ENCODE results near the gene LMO1.

Gene LMO1

GRCh38 chr11:8234910-8235309 is 28.8 kb downstream of the LMO1 start:
- Histone ChIP-seq H3K36me3 (ENCODE audit: control insufficient read depth, insufficient read depth, low read length) (no peaks in the 10 kb centered on the region), H3K4me1 (ENCODE audit: control insufficient read depth, insufficient read depth, low read length, poor library complexity, severe bottlenecking) (no peaks in the 10 kb centered on the region), H3K27ac (ENCODE audit: insufficient read depth, low read length, poor library complexity, severe bottlenecking) (no peak overlapping the region), H3K4me3 (ENCODE audit: insufficient read depth, low read depth, low read length, poor library complexity, severe bottlenecking) (no peak overlapping the region), H3K27me3 (replicated peaks; ENCODE audit: control insufficient read depth, insufficient read depth, low read length, poor library complexity, severe bottlenecking) (no peaks in the 10 kb centered on the region), H3K9me3 (ENCODE audit: control insufficient read depth, low read length) (no peaks in the 10 kb centered on the region)
- no peak for DNase-seq

GRCh38 chr11:8234425-8234821 is 29.3 kb downstream of the LMO1 start:
- no peak for DNase-seq
- H3K4me3 ChIP-seq (ENCODE audit: insufficient read depth, low read depth, low read length, poor library complexity, severe bottlenecking) = no peak overlapping the region
- no peaks in the 10 kb centered on the region for H3K27me3 ChIP-seq (replicated peaks; ENCODE audit: control insufficient read depth, insufficient read depth, low read length, poor library complexity, severe bottlenecking)
- H3K36me3 ChIP-seq (ENCODE audit: control insufficient read depth, insufficient read depth, low read length) = no peaks in the 10 kb centered on the region
- H3K4me1 ChIP-seq (ENCODE audit: control insufficient read depth, insufficient read depth, low read length, poor library complexity, severe bottlenecking) = no peaks in the 10 kb centered on the region
- H3K27ac ChIP-seq (ENCODE audit: insufficient read depth, low read length, poor library complexity, severe bottlenecking) = no peak overlapping the region
- H3K9me3 ChIP-seq (ENCODE audit: control insufficient read depth, low read length) = no peaks in the 10 kb centered on the region

GRCh38 chr11:8233691-8234424 is 29.8 kb downstream of the LMO1 start:
- no peak for DNase-seq
- Histone ChIP-seq H3K4me1 (ENCODE audit: control insufficient read depth, insufficient read depth, low read length, poor library complexity, severe bottlenecking) (no peaks in the 10 kb centered on the region), H3K4me3 (ENCODE audit: insufficient read depth, low read depth, low read length, poor library complexity, severe bottlenecking) (no peak overlapping the region), H3K36me3 (ENCODE audit: control insufficient read depth, insufficient read depth, low read length) (no peaks in the 10 kb centered on the region), H3K27me3 (replicated peaks; ENCODE audit: control insufficient read depth, insufficient read depth, low read length, poor library complexity, severe bottlenecking) (no peaks in the 10 kb centered on the region), H3K27ac (ENCODE audit: insufficient read depth, low read length, poor library complexity, severe bottlenecking) (no peak overlapping the region), H3K9me3 (ENCODE audit: control insufficient read depth, low read length) (no peaks in the 10 kb centered on the region)

- H3K4me1 ChIP-seq (ENCODE audit: control insufficient read depth, insufficient read depth, low read length, poor library complexity, severe bottlenecking) = no peaks in the 10 kb centered on the region
- no peaks in the 10 kb centered on the region for H3K9me3 ChIP-seq (ENCODE audit: control insufficient read depth, low read length)
- H3K27ac ChIP-seq (ENCODE audit: insufficient read depth, low read length, poor library complexity, severe bottlenecking) = no peak overlapping the region
- no peak overlapping the region for H3K4me3 ChIP-seq (ENCODE audit: insufficient read depth, low read depth, low read length, poor library complexity, severe bottlenecking)
- no peaks in the 10 kb centered on the region for H3K27me3 ChIP-seq (replicated peaks; ENCODE audit: control insufficient read depth, insufficient read depth, low read length, poor library complexity, severe bottlenecking)
- H3K36me3 ChIP-seq (ENCODE audit: control insufficient read depth, insufficient read depth, low read length) = no peaks in the 10 kb centered on the region
- DNase-seq = no peak
Observed at GRCh38 chr11:8232849-8233606, 30.6 kb downstream of the LMO1 start.

- no peak overlapping the region for H3K4me3 ChIP-seq (ENCODE audit: insufficient read depth, low read depth, low read length, poor library complexity, severe bottlenecking)
- DNase-seq = no peak
- H3K27me3 ChIP-seq (replicated peaks; ENCODE audit: control insufficient read depth, insufficient read depth, low read length, poor library complexity, severe bottlenecking) = no peaks in the 10 kb centered on the region
- no peaks in the 10 kb centered on the region for H3K4me1 ChIP-seq (ENCODE audit: control insufficient read depth, insufficient read depth, low read length, poor library complexity, severe bottlenecking)
- no peaks in the 10 kb centered on the region for H3K9me3 ChIP-seq (ENCODE audit: control insufficient read depth, low read length)
- H3K27ac ChIP-seq (ENCODE audit: insufficient read depth, low read length, poor library complexity, severe bottlenecking) = no peak overlapping the region
- no peaks in the 10 kb centered on the region for H3K36me3 ChIP-seq (ENCODE audit: control insufficient read depth, insufficient read depth, low read length)
Observed at GRCh38 chr11:8232414-8232813, 31.3 kb downstream of the LMO1 start.

GRCh38 chr11:8231979-8232378 is 31.7 kb downstream of the LMO1 start:
- H3K27ac ChIP-seq (ENCODE audit: insufficient read depth, low read length, poor library complexity, severe bottlenecking) = no peak overlapping the region
- no peaks in the 10 kb centered on the region for H3K27me3 ChIP-seq (replicated peaks; ENCODE audit: control insufficient read depth, insufficient read depth, low read length, poor library complexity, severe bottlenecking)
- H3K9me3 ChIP-seq (ENCODE audit: control insufficient read depth, low read length) = no peaks in the 10 kb centered on the region
- DNase-seq = no peak
- no peaks in the 10 kb centered on the region for H3K36me3 ChIP-seq (ENCODE audit: control insufficient read depth, insufficient read depth, low read length)
- no peak overlapping the region for H3K4me3 ChIP-seq (ENCODE audit: insufficient read depth, low read depth, low read length, poor library complexity, severe bottlenecking)
- no peaks in the 10 kb centered on the region for H3K4me1 ChIP-seq (ENCODE audit: control insufficient read depth, insufficient read depth, low read length, poor library complexity, severe bottlenecking)

GRCh38 chr11:8230921-8231847 is 32.5 kb downstream of the LMO1 start:
- no peaks in the 10 kb centered on the region for H3K9me3 ChIP-seq (ENCODE audit: control insufficient read depth, low read length)
- H3K27me3 ChIP-seq (replicated peaks; ENCODE audit: control insufficient read depth, insufficient read depth, low read length, poor library complexity, severe bottlenecking) = no peaks in the 10 kb centered on the region
- no peak overlapping the region for H3K27ac ChIP-seq (ENCODE audit: insufficient read depth, low read length, poor library complexity, severe bottlenecking)
- no peaks in the 10 kb centered on the region for H3K36me3 ChIP-seq (ENCODE audit: control insufficient read depth, insufficient read depth, low read length)
- H3K4me3 ChIP-seq (ENCODE audit: insufficient read depth, low read depth, low read length, poor library complexity, severe bottlenecking) = no peak overlapping the region
- H3K4me1 ChIP-seq (ENCODE audit: control insufficient read depth, insufficient read depth, low read length, poor library complexity, severe bottlenecking) = no peaks in the 10 kb centered on the region
- no peak for DNase-seq

GRCh38 chr11:8230178-8230859 is 33.4 kb downstream of the LMO1 start:
- no peaks in the 10 kb centered on the region for H3K4me1 ChIP-seq (ENCODE audit: control insufficient read depth, insufficient read depth, low read length, poor library complexity, severe bottlenecking)
- H3K27me3 ChIP-seq (replicated peaks; ENCODE audit: control insufficient read depth, insufficient read depth, low read length, poor library complexity, severe bottlenecking) = no peaks in the 10 kb centered on the region
- H3K27ac ChIP-seq (ENCODE audit: insufficient read depth, low read length, poor library complexity, severe bottlenecking) = no peak overlapping the region
- no peaks in the 10 kb centered on the region for H3K36me3 ChIP-seq (ENCODE audit: control insufficient read depth, insufficient read depth, low read length)
- no peak overlapping the region for H3K4me3 ChIP-seq (ENCODE audit: insufficient read depth, low read depth, low read length, poor library complexity, severe bottlenecking)
- no peak for DNase-seq
- no peaks in the 10 kb centered on the region for H3K9me3 ChIP-seq (ENCODE audit: control insufficient read depth, low read length)

GRCh38 chr11:8229299-8230177 is 34.1 kb downstream of the LMO1 start:
- no peaks in the 10 kb centered on the region for H3K27me3 ChIP-seq (replicated peaks; ENCODE audit: control insufficient read depth, insufficient read depth, low read length, poor library complexity, severe bottlenecking)
- no peaks in the 10 kb centered on the region for H3K9me3 ChIP-seq (ENCODE audit: control insufficient read depth, low read length)
- no peaks in the 10 kb centered on the region for H3K36me3 ChIP-seq (ENCODE audit: control insufficient read depth, insufficient read depth, low read length)
- no peaks in the 10 kb centered on the region for H3K4me1 ChIP-seq (ENCODE audit: control insufficient read depth, insufficient read depth, low read length, poor library complexity, severe bottlenecking)
- no peak overlapping the region for H3K4me3 ChIP-seq (ENCODE audit: insufficient read depth, low read depth, low read length, poor library complexity, severe bottlenecking)
- H3K27ac ChIP-seq (ENCODE audit: insufficient read depth, low read length, poor library complexity, severe bottlenecking) = no peak overlapping the region
- DNase-seq = no peak
